A673 (cell line): ENCODE data around the gene MAST1.

Source experiments
- CTCF ChIP-seq: fragments of 300-800, 200-600 bp; sonication (generic); conservative IDR thresholded peaks from 2 replicates; pipeline ENCODE4 v1.5.1; 2017; ENCODE audit warnings: low read depth, mild to moderate bottlenecking, antibody characterized with exemption, low read length, moderate library complexity, mixed read lengths
- EZH2 ChIP-seq: fragments of 200-600 bp; sonication (generic); IDR thresholded peaks from 2 replicates; pipeline ENCODE4 v1.6.1; 2017; ENCODE audit warnings: borderline replicate concordance, low read depth, mild to moderate bottlenecking, mixed read lengths, antibody characterized with exemption, low read length; ENCODE audit not compliant: poor library complexity, severe bottlenecking

- TF ChIP-seq CTCF, result no peak
- no peak for TF ChIP-seq EZH2
Measured at GRCh38 chr19:12875086-12875485, 36.8 kb downstream of the MAST1 start.
